Right lobe of liver (tissue), 4 donors: ENCODE measurements around the gene VSTM2L.

Experiments used
- POLR2A ChIP-seq: fragments of 450-650 bp; IDR thresholded peaks from one replicate; pipeline ENCODE4 v1.6.1; 2017; ENCODE audit warnings: antibody characterized with exemption, mild to moderate bottlenecking
- TF ChIP-seq, protein P1 (sequence below), 4 donors: fragments of 200-600 bp in 3 of 4; fragments of 450-650 bp in 1 of 4; IDR thresholded peaks; one replicate each; pipeline versions ENCODE4 v1.5.1 to v1.8.0; 2016 to 2022; ENCODE audit warnings: antibody characterized with exemption in 4 of 4, mild to moderate bottlenecking in 2 of 4
- donor health status: DM: no; HTN: no; CAD: no.
- donor health status: DM: no; HTN: no; CAD: no.
- donor health status: DM: no; HTN: yes; CAD: no.

DNA sequence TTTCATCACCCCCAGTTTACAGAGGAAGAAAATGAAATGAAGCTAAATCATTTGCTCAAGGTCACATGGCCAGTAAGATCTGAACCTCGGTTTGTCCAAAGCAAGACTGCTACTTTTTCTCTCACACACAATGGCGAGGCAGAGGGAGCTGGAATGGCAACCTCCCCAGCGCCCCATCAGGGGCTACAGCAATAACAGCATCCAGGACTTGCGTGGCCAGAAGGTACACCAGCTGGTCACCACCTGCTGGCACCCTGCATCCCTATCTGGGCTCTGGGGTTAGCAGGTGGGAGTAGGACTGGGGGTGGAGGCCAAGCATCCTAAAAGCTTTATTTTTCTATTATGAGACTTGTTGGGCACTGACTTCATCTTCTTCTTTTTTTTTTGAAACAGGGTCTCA, 89.0 kb downstream of the VSTM2L start:
- TF ChIP-seq, protein P1, sequence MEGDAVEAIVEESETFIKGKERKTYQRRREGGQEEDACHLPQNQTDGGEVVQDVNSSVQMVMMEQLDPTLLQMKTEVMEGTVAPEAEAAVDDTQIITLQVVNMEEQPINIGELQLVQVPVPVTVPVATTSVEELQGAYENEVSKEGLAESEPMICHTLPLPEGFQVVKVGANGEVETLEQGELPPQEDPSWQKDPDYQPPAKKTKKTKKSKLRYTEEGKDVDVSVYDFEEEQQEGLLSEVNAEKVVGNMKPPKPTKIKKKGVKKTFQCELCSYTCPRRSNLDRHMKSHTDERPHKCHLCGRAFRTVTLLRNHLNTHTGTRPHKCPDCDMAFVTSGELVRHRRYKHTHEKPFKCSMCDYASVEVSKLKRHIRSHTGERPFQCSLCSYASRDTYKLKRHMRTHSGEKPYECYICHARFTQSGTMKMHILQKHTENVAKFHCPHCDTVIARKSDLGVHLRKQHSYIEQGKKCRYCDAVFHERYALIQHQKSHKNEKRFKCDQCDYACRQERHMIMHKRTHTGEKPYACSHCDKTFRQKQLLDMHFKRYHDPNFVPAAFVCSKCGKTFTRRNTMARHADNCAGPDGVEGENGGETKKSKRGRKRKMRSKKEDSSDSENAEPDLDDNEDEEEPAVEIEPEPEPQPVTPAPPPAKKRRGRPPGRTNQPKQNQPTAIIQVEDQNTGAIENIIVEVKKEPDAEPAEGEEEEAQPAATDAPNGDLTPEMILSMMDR (IDR thresholded peaks at IDR 0.05), result no peak
- TF ChIP-seq POLR2A, result no peak
